Neural cell (in vitro differentiated cells): ENCODE data around the gene TBP. TPM values are rescaled to one million over a fixed set of nuclear protein-coding genes. Genes with fewer than 3 reads are reported as not detected.
A peak's percentile ranks its signal among the peaks of the same experiment; 100 is the strongest.
"Not testable (repeated sequence)": the region's sequence is repeated elsewhere in the genome, so short reads cannot be mapped to it uniquely, and the experiment has no call there.

Experiments
- H2AFZ ChIP-seq: fragments of 200-600, 300-800 bp; sonication (generic), shearing (Covaris generic); 2 replicates; pipeline ENCODE4 v1.6.0; 2014; ENCODE audit warnings: low read depth, mild to moderate bottlenecking, antibody characterized with exemption, low read length, moderate library complexity
- H3F3A ChIP-seq: fragments of 200-600 bp; shearing (Covaris generic); 2 replicates; pipeline ENCODE4 v1.6.1; 2016; ENCODE audit warnings: mild to moderate bottlenecking, moderate library complexity, mixed read lengths, antibody characterized with exemption, low read length; ENCODE audit not compliant: insufficient read depth, poor library complexity, severe bottlenecking
- H3K27ac ChIP-seq: fragments of 200-600, 300-800 bp; sonication (generic), shearing (Covaris generic); 2 replicates; pipeline ENCODE4 v1.5.1; 2014; ENCODE audit warnings: mild to moderate bottlenecking, low read length, moderate library complexity
- H3K27me3 ChIP-seq: fragments of 300-800, 200-600 bp; sonication (generic), shearing (Covaris generic); 2 replicates; pipeline ENCODE4 v1.6.0; 2014; ENCODE audit warnings: mild to moderate bottlenecking, low read depth, low read length, moderate library complexity; ENCODE audit not compliant: insufficient read depth
- H3K36me3 ChIP-seq: fragments of 300-800, 200-600 bp; sonication (generic), shearing (Covaris generic); 2 replicates; pipeline ENCODE4 v1.5.1; 2014; ENCODE audit warnings: mild to moderate bottlenecking, antibody characterized with exemption, low read length, moderate library complexity; ENCODE audit not compliant: insufficient read depth
- H3K4me2 ChIP-seq: fragments of 300-800, 200-600 bp; sonication (generic), shearing (Covaris generic); 2 replicates; pipeline ENCODE4 v1.6.0; 2014; ENCODE audit warnings: mild to moderate bottlenecking, low read length
- H3K4me3 ChIP-seq: fragments of 300-800, 200-600 bp; sonication (generic), shearing (Covaris generic); 2 replicates; pipeline ENCODE4 v1.5.1; 2014; ENCODE audit warnings: mild to moderate bottlenecking, low read length, moderate library complexity
- H3K79me2 ChIP-seq: fragments of 200-600 bp; shearing (Covaris generic); replicated peaks from 2 replicates; pipeline ENCODE4 v1.6.0; 2014; ENCODE audit warnings: mild to moderate bottlenecking, low read length, moderate library complexity; ENCODE audit not compliant: insufficient read depth
- H3K9ac ChIP-seq: fragments of 300-800, 200-600 bp; sonication (generic), shearing (Covaris generic); 2 replicates; pipeline ENCODE4 v1.6.1; 2016; ENCODE audit warnings: mild to moderate bottlenecking, low read length, mixed read lengths
- H3K9me2 ChIP-seq: fragments of 200-600 bp; shearing (Covaris generic); 2 replicates; pipeline ENCODE4 v1.6.1; 2016; ENCODE audit warnings: mild to moderate bottlenecking, low read length, mixed read lengths; ENCODE audit not compliant: insufficient read depth
- H3K9me3 ChIP-seq: fragments of 200-600, 300-800 bp; sonication (generic), shearing (Covaris generic); 2 replicates; pipeline ENCODE4 v1.6.1; 2016; ENCODE audit warnings: mild to moderate bottlenecking, mixed run types, low read length, moderate library complexity, mixed read lengths
- H4K20me1 ChIP-seq: fragments of 200-600 bp; shearing (Covaris generic); 2 replicates; pipeline ENCODE4 v1.6.1; 2016; ENCODE audit warnings: mild to moderate bottlenecking, mixed run types; ENCODE audit not compliant: insufficient read depth
- EP300 ChIP-seq: fragments of 450-650 bp; conservative IDR thresholded peaks from 2 replicates; pipeline ENCODE4 v1.6.1; 2014; ENCODE audit warnings: antibody characterized with exemption, mild to moderate bottlenecking, moderate library complexity; ENCODE audit not compliant: poor library complexity, severe bottlenecking
- EZH2 ChIP-seq: fragments of 200-600, 300-800 bp; shearing (Covaris generic), sonication (generic); IDR thresholded peaks from 2 replicates; pipeline ENCODE4 v1.6.1; 2014; ENCODE audit warnings: antibody characterized with exemption, low read length, borderline replicate concordance, mild to moderate bottlenecking; ENCODE audit not compliant: insufficient read depth, poor library complexity, severe bottlenecking
- MXI1 ChIP-seq: fragments of 450-650 bp; conservative IDR thresholded peaks from 2 replicates; pipeline ENCODE4 v1.6.1; 2014; ENCODE audit warnings: antibody characterized with exemption, mild to moderate bottlenecking; ENCODE audit not compliant: poor library complexity, severe bottlenecking
- TAF1 ChIP-seq: IDR thresholded peaks from 2 replicates; pipeline ENCODE4 v1.6.1; 2012; ENCODE audit warnings: low read depth
- polyA plus RNA-seq: library from polyadenylated mRNA; depleted of rRNA; stranded (reverse); fragments of >200 nt; gene quantifications from 2 replicates; pipeline ENCODE4 v1.2.3, GENCODE V29; 2014

The TBP gene
- polyA plus RNA-seq, 1 donor from 2014 or later = 30.2 TPM

GRCh38 chr6:170597278-170597677, 43.1 kb downstream of the TBP start:
- no peaks in the 10 kb centered on the region for H3K79me2 ChIP-seq

GRCh38 chr6:170605574-170606259, 51.5 kb downstream of the TBP start:
- no peaks in the 10 kb centered on the region for H3F3A ChIP-seq
- no peak overlapping the region for H3K4me3 ChIP-seq
- TF ChIP-seq MXI1 = no peak
- no peak for TF ChIP-seq EZH2
- H3K4me2 ChIP-seq = no peak overlapping the region
- no peak overlapping the region for H2AFZ ChIP-seq
- H3K27ac ChIP-seq = no peak overlapping the region
- H3K9me2 ChIP-seq = no peaks in the 10 kb centered on the region
- H3K9ac ChIP-seq = no peak overlapping the region
- no peaks in the 10 kb centered on the region for H3K36me3 ChIP-seq
- no peaks in the 10 kb centered on the region for H4K20me1 ChIP-seq
- H3K9me3 ChIP-seq = no peaks in the 10 kb centered on the region
- no peaks in the 10 kb centered on the region for H3K27me3 ChIP-seq
- H3K79me2 ChIP-seq = no peaks in the 10 kb centered on the region

More at GRCh38 chr6:170597278-170597677, 43.1 kb downstream of the TBP start:
- Histone ChIP-seq H3K36me3 (no peaks in the 10 kb centered on the region), H3K27me3 (no peaks in the 10 kb centered on the region), H3K4me3 (no peak overlapping the region), H3K4me2 (no peak overlapping the region), H3K9ac (no peak overlapping the region), H2AFZ (no peak overlapping the region), H4K20me1 (no peaks in the 10 kb centered on the region), H3K27ac (no peak overlapping the region), H3F3A (no peaks in the 10 kb centered on the region), H3K9me2 (no peaks in the 10 kb centered on the region), H3K9me3 (no peaks in the 10 kb centered on the region)
- no peak for TF ChIP-seq TAF1
- no peak for TF ChIP-seq EP300

GRCh38 chr6:170609225-170609624, 55.1 kb downstream of the TBP start:
- not testable (repeated sequence) for H3K27me3 ChIP-seq

GRCh38 chr6:170612256-170612804, 58.2 kb downstream of the TBP start:
- not testable (repeated sequence) for H3F3A ChIP-seq, H3K4me2 ChIP-seq, H3K9me2 ChIP-seq, H4K20me1 ChIP-seq, H3K9ac ChIP-seq, H3K9me3 ChIP-seq, H3K36me3 ChIP-seq, H3K79me2 ChIP-seq, H3K27me3 ChIP-seq, H2AFZ ChIP-seq, H3K27ac ChIP-seq
- peak overlapping the region; percentile 45 for H3K4me3 ChIP-seq

More at GRCh38 chr6:170609225-170609624, 55.1 kb downstream of the TBP start:
- not testable (repeated sequence) for H2AFZ ChIP-seq, H4K20me1 ChIP-seq, H3K9me3 ChIP-seq, H3K79me2 ChIP-seq, H3K36me3 ChIP-seq, H3K27ac ChIP-seq, H3K9ac ChIP-seq, H3F3A ChIP-seq, H3K4me3 ChIP-seq, H3K9me2 ChIP-seq, H3K4me2 ChIP-seq

GRCh38 chr6:170616020-170616554, 61.9 kb downstream of the TBP start:
- not testable (repeated sequence) for H3K9me3 ChIP-seq, H3K79me2 ChIP-seq, H3K4me3 ChIP-seq, H3K9me2 ChIP-seq, H3F3A ChIP-seq, H3K36me3 ChIP-seq, H4K20me1 ChIP-seq, H2AFZ ChIP-seq, H3K27me3 ChIP-seq, H3K4me2 ChIP-seq, H3K9ac ChIP-seq, H3K27ac ChIP-seq

Other genes starting within 250 kb of the TBP start
- gene FAM120B, start 247.6 kb upstream of the TBP start, polyA plus RNA-seq = 14.1 and 17.9 TPM in 2 replicates
- gene PSMB1, start 1.1 kb upstream of the TBP start, polyA plus RNA-seq = 365 and 381 TPM in 2 replicates
- gene PDCD2, start 30.3 kb downstream of the TBP start, polyA plus RNA-seq = 132 and 139 TPM in 2 replicates